DOHH2 (cell line): Measurements from ENCODE around the gene GNL1.

Experiments
- CTCF ChIP-seq: fragments of 200-600 bp; sonication (generic); IDR thresholded peaks from one replicate; pipeline ENCODE4 v1.5.1; 2014; ENCODE audit warnings: antibody characterized with exemption, mild to moderate bottlenecking, low read depth, low read length; ENCODE audit not compliant: poor library complexity, severe bottlenecking
- EZH2phosphoT487 ChIP-seq: fragments of 200-600 bp; sonication (generic); IDR thresholded peaks from 2 replicates; pipeline ENCODE4 v1.6.1; 2017; ENCODE audit warnings: borderline replicate concordance, mild to moderate bottlenecking, antibody characterized with exemption, low read length, moderate library complexity, mixed read lengths

GRCh38 chr6:30601815-30602641 is 45.7 kb upstream of the GNL1 start:
- no peak for TF ChIP-seq CTCF
- no peak for TF ChIP-seq EZH2phosphoT487
